ENCODE measurements around the gene DHRS3.

DNA sequence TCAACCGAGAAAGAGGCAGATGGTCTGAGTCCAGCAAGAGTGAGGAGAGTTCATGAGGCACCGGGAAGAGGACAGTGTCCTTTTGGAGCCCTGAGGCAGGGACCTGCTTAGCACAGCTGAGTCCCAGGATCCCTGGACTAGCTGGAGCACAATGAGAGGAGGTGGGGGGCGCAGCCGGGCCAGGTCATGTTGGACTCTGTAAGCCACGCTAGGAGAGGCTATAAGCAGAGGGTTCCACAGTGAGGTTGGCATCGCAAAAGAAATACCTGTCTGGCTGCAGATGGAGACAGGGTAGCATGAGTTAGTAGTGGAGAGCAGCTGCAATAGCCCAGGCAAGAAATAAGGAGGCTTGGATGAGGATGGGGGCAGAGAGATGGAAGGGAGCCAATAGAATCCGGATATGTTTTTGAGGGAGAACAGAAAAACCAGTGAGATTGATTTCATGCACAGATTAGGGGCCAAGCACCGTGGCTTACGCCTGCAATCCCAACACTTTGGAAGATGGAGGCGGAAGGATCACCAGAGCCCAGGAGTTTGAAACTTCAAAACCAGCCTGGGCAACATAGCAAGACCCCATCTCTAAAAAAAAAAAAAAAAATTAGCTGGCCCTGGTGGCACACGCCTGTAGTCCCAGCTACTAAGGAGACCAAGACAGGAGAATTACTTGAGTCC is 98.2 kb downstream of the DHRS3 start:
- TF ChIP-seq JUN (IDR thresholded peaks at IDR 0.05; ENCODE audit: borderline replicate concordance, insufficient read depth, insufficient read length, low read depth) = no peak
- TF ChIP-seq POLR2A (IDR thresholded peaks at IDR 0.05; ENCODE audit: low read depth, low read length) = no peak
- TF ChIP-seq, protein P1, sequence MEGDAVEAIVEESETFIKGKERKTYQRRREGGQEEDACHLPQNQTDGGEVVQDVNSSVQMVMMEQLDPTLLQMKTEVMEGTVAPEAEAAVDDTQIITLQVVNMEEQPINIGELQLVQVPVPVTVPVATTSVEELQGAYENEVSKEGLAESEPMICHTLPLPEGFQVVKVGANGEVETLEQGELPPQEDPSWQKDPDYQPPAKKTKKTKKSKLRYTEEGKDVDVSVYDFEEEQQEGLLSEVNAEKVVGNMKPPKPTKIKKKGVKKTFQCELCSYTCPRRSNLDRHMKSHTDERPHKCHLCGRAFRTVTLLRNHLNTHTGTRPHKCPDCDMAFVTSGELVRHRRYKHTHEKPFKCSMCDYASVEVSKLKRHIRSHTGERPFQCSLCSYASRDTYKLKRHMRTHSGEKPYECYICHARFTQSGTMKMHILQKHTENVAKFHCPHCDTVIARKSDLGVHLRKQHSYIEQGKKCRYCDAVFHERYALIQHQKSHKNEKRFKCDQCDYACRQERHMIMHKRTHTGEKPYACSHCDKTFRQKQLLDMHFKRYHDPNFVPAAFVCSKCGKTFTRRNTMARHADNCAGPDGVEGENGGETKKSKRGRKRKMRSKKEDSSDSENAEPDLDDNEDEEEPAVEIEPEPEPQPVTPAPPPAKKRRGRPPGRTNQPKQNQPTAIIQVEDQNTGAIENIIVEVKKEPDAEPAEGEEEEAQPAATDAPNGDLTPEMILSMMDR (IDR thresholded peaks at IDR 0.05; ENCODE audit: extremely low read depth in 1 of 2, insufficient read depth in 1 of 2, low read depth in 1 of 2, low read length in 2 of 2) = no peak
- no peak for TF ChIP-seq POLR2AphosphoS5 (IDR thresholded peaks at IDR 0.05; ENCODE audit: insufficient read depth, low read depth, low read length)
- TF ChIP-seq EZH2 (IDR thresholded peaks at IDR 0.05; ENCODE audit: borderline replicate concordance, low read depth, low read length, severe bottlenecking) = no peak
- TF ChIP-seq, protein P2, sequence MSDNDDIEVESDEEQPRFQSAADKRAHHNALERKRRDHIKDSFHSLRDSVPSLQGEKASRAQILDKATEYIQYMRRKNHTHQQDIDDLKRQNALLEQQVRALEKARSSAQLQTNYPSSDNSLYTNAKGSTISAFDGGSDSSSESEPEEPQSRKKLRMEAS (IDR thresholded peaks at IDR 0.05; ENCODE audit: insufficient read depth, insufficient read length) = no peak
- no peak for TF ChIP-seq FOS (IDR thresholded peaks at IDR 0.05; ENCODE audit: borderline replicate concordance, insufficient read depth, low read length)
- no peak for TF ChIP-seq MYC (IDR thresholded peaks at IDR 0.05; ENCODE audit: low read depth, low read length)
